T-helper 17 cell (primary cell): Measurements from ENCODE around the gene UBE2I. TPM values are rescaled to one million over a fixed set of nuclear protein-coding genes. Genes with fewer than 3 reads are reported as not detected.

Experiments
- ATAC-seq: fragments of 150-1000 bp; cut with Tn5 transposase; 2 replicates; pipeline ENCODE4 v1.10.0; 2021; ENCODE audit warnings: mild to moderate bottlenecking, moderate library complexity
- DNase-seq, 3 donors: peaks; one replicate each; pipeline versions ENCODE4 v3.0.0 to v3.0.0-alpha.2; 2020 to 2021
- H3K9me3 ChIP-seq: one replicate; pipeline ENCODE4 v1.7.0; 2013; ENCODE audit warnings: low read length, mild to moderate bottlenecking; ENCODE audit not compliant: control insufficient read depth, poor library complexity, severe bottlenecking
- H3K27ac Mint-ChIP-seq: one replicate; pipeline ENCODE4 v1.8.0; 2022; ENCODE audit warnings: mild to moderate bottlenecking, moderate library complexity, mixed read lengths
- H3K27me3 Mint-ChIP-seq: one replicate; pipeline ENCODE4 v1.8.0; 2022; ENCODE audit warnings: mixed read lengths
- H3K36me3 Mint-ChIP-seq: one replicate; pipeline ENCODE4 v1.8.0; 2022; ENCODE audit warnings: low read depth, mixed read lengths
- H3K4me1 Mint-ChIP-seq: one replicate; pipeline ENCODE4 v1.8.0; 2022; ENCODE audit warnings: mild to moderate bottlenecking, mixed read lengths
- H3K4me3 Mint-ChIP-seq: one replicate; pipeline ENCODE4 v1.8.0; 2022; ENCODE audit warnings: mild to moderate bottlenecking, moderate library complexity, mixed read lengths
- total RNA-seq, 4 donors: library from RNA in 2 of 4; stranded (reverse) in 2 of 4; gene quantifications; one replicate each; pipeline ENCODE4 v1.2.3 and lab custom pipeline; 2022 to 2026

Gene UBE2I
- total RNA-seq, 2 donors from 2014 or later: 233 to 249 TPM

- DNase-seq: no peak
- Mint-ChIP-seq H3K36me3 (no peaks in the 10 kb centered on the region), H3K4me1 (peaks cover 23% of the 10 kb centered on the region), H3K27ac (no peak overlapping the region), H3K4me3 (no peak overlapping the region), H3K27me3 (no peaks in the 10 kb centered on the region)
- H3K9me3 ChIP-seq: no peaks in the 10 kb centered on the region
- ATAC-seq: no peak
Measured at GRCh38 chr16:1345651-1346421, 36.4 kb downstream of the UBE2I start.

- H3K4me3 Mint-ChIP-seq: peak overlapping the region; percentile 57
- no peak overlapping the region for H3K27ac Mint-ChIP-seq
- DNase-seq: no peak
- H3K27me3 Mint-ChIP-seq: no peaks in the 10 kb centered on the region
- ATAC-seq: no peak
- peaks cover 23% of the 10 kb centered on the region for H3K4me1 Mint-ChIP-seq
- H3K9me3 ChIP-seq: no peaks in the 10 kb centered on the region
- no peaks in the 10 kb centered on the region for H3K36me3 Mint-ChIP-seq
Measured at GRCh38 chr16:1346422-1347285, 37.2 kb downstream of the UBE2I start.

- no peaks in the 10 kb centered on the region for H3K9me3 ChIP-seq
- DNase-seq (no peak), ATAC-seq (no peak)
- Mint-ChIP-seq H3K36me3 (no peaks in the 10 kb centered on the region), H3K27ac (no peak overlapping the region), H3K27me3 (no peaks in the 10 kb centered on the region), H3K4me1 (peaks cover 24% of the 10 kb centered on the region), H3K4me3 (no peak overlapping the region)
Measured at GRCh38 chr16:1347286-1347855, 37.9 kb downstream of the UBE2I start.

GRCh38 chr16:1347962-1348361 is 38.5 kb downstream of the UBE2I start:
- Mint-ChIP-seq H3K4me3 (peak overlapping the region; percentile 19), H3K27ac (no peak overlapping the region), H3K4me1 (peaks cover 25% of the 10 kb centered on the region), H3K27me3 (no peaks in the 10 kb centered on the region), H3K36me3 (no peaks in the 10 kb centered on the region)
- ATAC-seq: no peak
- no peaks in the 10 kb centered on the region for H3K9me3 ChIP-seq
- no peak for DNase-seq

- H3K4me3 Mint-ChIP-seq: no peak overlapping the region
- DNase-seq (no peak), ATAC-seq (no peak)
- H3K4me1 Mint-ChIP-seq: peaks cover 24% of the 10 kb centered on the region
- no peaks in the 10 kb centered on the region for H3K9me3 ChIP-seq
- no peaks in the 10 kb centered on the region for H3K27me3 Mint-ChIP-seq
- no peaks in the 10 kb centered on the region for H3K36me3 Mint-ChIP-seq
- no peak overlapping the region for H3K27ac Mint-ChIP-seq
Measured at GRCh38 chr16:1348441-1348840, 39.0 kb downstream of the UBE2I start.

- H3K4me3 Mint-ChIP-seq: peak overlapping the region; percentile 45
- no peaks in the 10 kb centered on the region for H3K27me3 Mint-ChIP-seq
- H3K4me1 Mint-ChIP-seq: peaks cover 25% of the 10 kb centered on the region
- H3K27ac Mint-ChIP-seq: no peak overlapping the region
- H3K9me3 ChIP-seq: no peaks in the 10 kb centered on the region
- no peaks in the 10 kb centered on the region for H3K36me3 Mint-ChIP-seq
- DNase-seq: no peak
- no peak for ATAC-seq
Measured at GRCh38 chr16:1348926-1349325, 39.5 kb downstream of the UBE2I start.

GRCh38 chr16:1349351-1349750 is 39.9 kb downstream of the UBE2I start:
- H3K9me3 ChIP-seq: no peaks in the 10 kb centered on the region
- Mint-ChIP-seq H3K27me3 (no peaks in the 10 kb centered on the region), H3K27ac (no peak overlapping the region), H3K4me1 (peaks cover 25% of the 10 kb centered on the region), H3K36me3 (no peaks in the 10 kb centered on the region), H3K4me3 (peak overlapping the region; percentile 45)
- ATAC-seq: no peak
- no peak for DNase-seq

- DNase-seq (no peak), ATAC-seq (no peak)
- no peaks in the 10 kb centered on the region for H3K36me3 Mint-ChIP-seq
- H3K27me3 Mint-ChIP-seq: no peaks in the 10 kb centered on the region
- peak overlapping the region; percentile 53 for H3K4me3 Mint-ChIP-seq
- H3K4me1 Mint-ChIP-seq: peaks cover 25% of the 10 kb centered on the region
- H3K27ac Mint-ChIP-seq: no peak overlapping the region
- H3K9me3 ChIP-seq: no peaks in the 10 kb centered on the region
Measured at GRCh38 chr16:1349951-1350350, 40.5 kb downstream of the UBE2I start.

GRCh38 chr16:1350691-1351090 is 41.3 kb downstream of the UBE2I start:
- Mint-ChIP-seq H3K27ac (peak overlapping the region; percentile 75), H3K4me3 (peak overlapping the region; percentile 87), H3K36me3 (no peaks in the 10 kb centered on the region), H3K4me1 (peaks cover 30% of the 10 kb centered on the region), H3K27me3 (no peaks in the 10 kb centered on the region)
- ATAC-seq (no peak), DNase-seq (no peak)
- H3K9me3 ChIP-seq: no peaks in the 10 kb centered on the region

- H3K27me3 Mint-ChIP-seq: no peaks in the 10 kb centered on the region
- peaks cover 34% of the 10 kb centered on the region for H3K4me1 Mint-ChIP-seq
- H3K9me3 ChIP-seq: no peaks in the 10 kb centered on the region
- peak overlapping the region; percentile 75 for H3K27ac Mint-ChIP-seq
- ATAC-seq: peak; percentile 15
- no peaks in the 10 kb centered on the region for H3K36me3 Mint-ChIP-seq
- DNase-seq: no peak
- H3K4me3 Mint-ChIP-seq: peak overlapping the region; percentile 87
Measured at GRCh38 chr16:1351215-1351581, 41.8 kb downstream of the UBE2I start.

- no peaks in the 10 kb centered on the region for H3K27me3 Mint-ChIP-seq
- H3K36me3 Mint-ChIP-seq: no peaks in the 10 kb centered on the region
- DNase-seq (peak; percentile 84 to 87 (median 86)), ATAC-seq (peak; percentile 92)
- H3K4me3 Mint-ChIP-seq: peak within 1 kb of the TSS; percentile 87
- no peaks in the 10 kb centered on the region for H3K9me3 ChIP-seq
- H3K27ac Mint-ChIP-seq: peak within 1 kb of the TSS; percentile 88
- H3K4me1 Mint-ChIP-seq: peaks cover 34% of the 10 kb centered on the region
Measured at GRCh38 chr16:1351582-1352362, 42.3 kb downstream of the UBE2I start, which contains the start of the genes GNPTG and TSR3. GNPTG (plus strand) TSS chr16:1351931; CDS start chr16:1351966, 35 bp downstream. TSR3 (minus strand) TSS chr16:1351878; CDS start chr16:1351804, 74 bp downstream.

GRCh38 chr16:1354815-1355540 is 45.5 kb downstream of the UBE2I start:
- Mint-ChIP-seq H3K4me3 (no peak overlapping the region), H3K36me3 (no peaks in the 10 kb centered on the region), H3K27me3 (no peaks in the 10 kb centered on the region), H3K4me1 (peaks cover 34% of the 10 kb centered on the region), H3K27ac (peak overlapping the region; percentile 57)
- H3K9me3 ChIP-seq: no peaks in the 10 kb centered on the region
- no peak for ATAC-seq
- DNase-seq: no peak
